ENCODE data around the gene CEP95. TPM values are rescaled to one million over a fixed set of nuclear protein-coding genes. Genes with fewer than 3 reads are reported as not detected.
A peak's percentile ranks its signal among the peaks of the same experiment; 100 is the strongest.

Gene CEP95
- total RNA-seq, 4 donors from 2014 or later, result 18.6 to 52.0 (median 33.2) TPM

DNA sequence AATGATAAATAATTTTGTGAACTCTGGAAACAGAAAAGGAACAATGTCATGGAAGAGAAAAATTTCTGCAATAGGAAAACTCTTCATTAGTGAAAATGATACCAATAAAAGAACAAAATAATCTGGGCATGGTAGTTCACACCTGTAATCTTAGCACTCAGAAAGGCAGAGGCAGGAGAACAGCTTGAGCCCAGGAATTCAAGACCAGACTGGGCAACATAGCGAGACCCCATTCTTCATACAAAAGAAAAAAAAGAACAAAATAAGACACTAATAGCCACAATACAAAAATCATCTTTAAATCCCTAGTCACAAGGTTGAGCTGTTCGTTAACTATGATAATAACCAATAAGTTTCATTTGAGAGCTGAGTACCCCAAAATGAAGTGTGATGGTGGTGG is 18.5 kb upstream of the CEP95 start:
- 95 to 100% methylated on average over 2 of the region's 2 CpGs for WGBS, 2 donors (ENCODE audit: low coverage in 1 of 2)
- peaks cover 0 to 6% (median 0%) of the 10 kb centered on the region in 3 donors for H3K4me1 ChIP-seq
- no peaks in the 10 kb centered on the region for H3K27me3 ChIP-seq
- ATAC-seq, result no peak
- no peak overlapping the region for H3K27ac ChIP-seq
- H3K4me3 ChIP-seq, result no peak overlapping the region
- TF ChIP-seq POLR2A (IDR thresholded peaks at IDR 0.05), result no peak
- TF ChIP-seq, protein P1, sequence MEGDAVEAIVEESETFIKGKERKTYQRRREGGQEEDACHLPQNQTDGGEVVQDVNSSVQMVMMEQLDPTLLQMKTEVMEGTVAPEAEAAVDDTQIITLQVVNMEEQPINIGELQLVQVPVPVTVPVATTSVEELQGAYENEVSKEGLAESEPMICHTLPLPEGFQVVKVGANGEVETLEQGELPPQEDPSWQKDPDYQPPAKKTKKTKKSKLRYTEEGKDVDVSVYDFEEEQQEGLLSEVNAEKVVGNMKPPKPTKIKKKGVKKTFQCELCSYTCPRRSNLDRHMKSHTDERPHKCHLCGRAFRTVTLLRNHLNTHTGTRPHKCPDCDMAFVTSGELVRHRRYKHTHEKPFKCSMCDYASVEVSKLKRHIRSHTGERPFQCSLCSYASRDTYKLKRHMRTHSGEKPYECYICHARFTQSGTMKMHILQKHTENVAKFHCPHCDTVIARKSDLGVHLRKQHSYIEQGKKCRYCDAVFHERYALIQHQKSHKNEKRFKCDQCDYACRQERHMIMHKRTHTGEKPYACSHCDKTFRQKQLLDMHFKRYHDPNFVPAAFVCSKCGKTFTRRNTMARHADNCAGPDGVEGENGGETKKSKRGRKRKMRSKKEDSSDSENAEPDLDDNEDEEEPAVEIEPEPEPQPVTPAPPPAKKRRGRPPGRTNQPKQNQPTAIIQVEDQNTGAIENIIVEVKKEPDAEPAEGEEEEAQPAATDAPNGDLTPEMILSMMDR (IDR thresholded peaks at IDR 0.05), result no peak
- no peak for TF ChIP-seq POLR2AphosphoS5 (IDR thresholded peaks at IDR 0.05)
- TF ChIP-seq EP300 (IDR thresholded peaks at IDR 0.05), result no peak
- H3K9me3 ChIP-seq, result no peaks in the 10 kb centered on the region
- peaks cover 2 to 82% of the 10 kb centered on the region in 2 donors for H3K36me3 ChIP-seq

DNA sequence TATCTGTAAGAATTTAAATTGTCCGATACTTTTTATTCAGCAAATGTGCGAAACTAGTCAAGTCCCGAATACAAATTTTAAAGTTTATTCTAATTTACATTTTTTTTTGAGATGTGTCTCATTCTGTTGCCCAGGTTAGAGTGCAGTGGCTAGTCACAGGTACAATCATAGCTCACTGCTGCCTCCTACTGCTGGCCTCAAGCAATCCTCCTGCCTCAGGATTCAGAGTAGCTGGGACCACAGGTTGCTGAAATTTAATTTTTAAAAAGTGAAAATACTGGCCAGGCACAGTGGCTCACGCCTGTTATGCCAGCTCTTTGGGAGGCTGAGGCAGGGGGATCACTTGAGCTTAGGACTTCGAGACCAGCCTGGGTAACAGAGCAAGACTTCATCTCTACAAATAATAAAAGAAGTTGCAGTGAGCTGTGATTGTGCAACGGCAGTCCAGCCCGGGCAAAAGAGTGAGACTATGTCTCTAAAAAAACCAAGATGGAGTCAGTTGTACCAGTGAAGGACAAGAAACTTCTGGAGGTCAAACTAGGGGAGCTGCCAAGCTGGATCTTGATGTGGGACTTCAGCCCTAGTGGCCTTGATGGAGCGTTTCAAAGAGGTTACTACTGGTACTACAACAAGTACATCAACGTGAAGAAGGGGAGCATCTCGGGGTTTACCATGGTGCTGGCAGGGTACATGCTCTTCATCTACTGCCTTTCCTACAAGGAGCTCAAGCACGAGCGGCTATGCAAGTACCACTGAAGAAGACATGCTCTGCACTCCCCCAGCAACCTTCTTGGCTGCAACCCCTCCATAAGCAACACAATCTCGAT is 15.5 kb upstream of the CEP95 start:
- WGBS, 2 donors (ENCODE audit: low coverage in 1 of 2), result 84 to 90% methylated on average over 7 to 9 of the region's 13 CpGs
- TF ChIP-seq, protein P1 (IDR thresholded peaks at IDR 0.05), result peak; percentile 21 to 48 (median 40)
- TF ChIP-seq EP300 (IDR thresholded peaks at IDR 0.05), result no peak
- H3K36me3 ChIP-seq, result peaks cover 2 to 56% of the 10 kb centered on the region in 2 donors

DNA sequence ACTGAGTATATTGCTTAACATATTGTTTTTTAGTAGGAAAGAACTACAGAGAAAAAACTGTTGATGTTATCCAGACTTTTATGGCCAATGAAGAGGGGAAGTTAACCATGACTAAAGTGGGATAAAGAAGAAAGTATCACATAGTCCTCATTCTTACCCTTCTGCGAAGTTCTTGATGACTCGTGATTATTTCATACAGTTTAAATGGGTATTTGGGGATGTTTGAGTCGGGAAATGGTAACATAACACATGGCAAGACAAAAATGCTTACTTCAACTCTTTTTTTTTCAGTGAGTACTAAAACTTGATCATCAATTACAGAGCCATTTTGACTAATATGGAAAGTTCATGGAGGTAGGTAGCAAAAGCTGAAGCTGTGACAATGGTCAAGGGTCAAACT is 14.8 kb upstream of the CEP95 start:
- Histone ChIP-seq H3K27ac (no peak overlapping the region), H3K36me3 (peaks cover 2 to 55% of the 10 kb centered on the region in 2 donors), H3K4me3 (no peak overlapping the region), H3K4me1 (peaks cover 0 to 37% (median 10%) of the 10 kb centered on the region in 3 donors), H3K27me3 (no peaks in the 10 kb centered on the region), H3K9me3 (no peaks in the 10 kb centered on the region)
- TF ChIP-seq, protein P1 (IDR thresholded peaks at IDR 0.05), result no peak
- no peak for TF ChIP-seq POLR2A (IDR thresholded peaks at IDR 0.05)
- no peak for TF ChIP-seq POLR2AphosphoS5 (IDR thresholded peaks at IDR 0.05)
- no peak for TF ChIP-seq EP300 (IDR thresholded peaks at IDR 0.05)
- WGBS, 2 donors (ENCODE audit: low coverage in 1 of 2), result 59 to 73% methylated on average over 3 of the region's 3 CpGs
- ATAC-seq, result no peak

More for the DNA sequence above, 15.5 kb upstream of the CEP95 start:
- H3K9me3 ChIP-seq, result no peaks in the 10 kb centered on the region
- H3K27ac ChIP-seq, result no peak overlapping the region
- H3K27me3 ChIP-seq, result no peaks in the 10 kb centered on the region
- ATAC-seq, result no peak
- H3K4me1 ChIP-seq, result peaks cover 0 to 35% (median 10%) of the 10 kb centered on the region in 3 donors
- H3K4me3 ChIP-seq, result no peak overlapping the region

DNA sequence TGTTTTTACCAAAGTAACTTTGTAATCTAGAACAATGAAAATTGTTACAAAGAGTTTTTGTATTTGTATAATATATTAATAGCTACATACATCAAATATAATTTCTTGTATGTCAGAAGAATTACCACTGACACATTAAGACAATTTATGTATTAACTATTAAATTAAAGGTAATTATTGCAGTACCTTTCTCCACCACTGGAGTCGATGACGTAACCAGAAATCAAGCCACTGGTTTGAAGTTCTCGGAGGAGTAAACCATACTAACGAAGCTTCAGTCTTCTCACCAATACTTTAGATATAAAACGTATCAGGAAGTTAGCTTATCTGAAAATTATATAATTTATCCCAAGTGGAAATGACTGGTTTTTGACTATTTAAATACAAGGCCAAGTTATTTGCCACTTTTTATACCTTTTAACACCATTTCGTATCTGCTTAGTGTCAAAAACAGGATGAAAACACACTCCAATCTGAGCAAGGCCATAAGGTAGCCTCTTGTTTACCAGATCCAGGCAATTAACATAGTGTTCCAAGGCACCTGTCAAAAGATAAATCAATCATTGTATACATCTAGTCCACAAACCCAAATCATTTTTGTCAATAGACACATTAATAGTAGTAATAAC is 14.2 kb upstream of the CEP95 start:
- Histone ChIP-seq H3K4me1 (peaks cover 3 to 43% (median 14%) of the 10 kb centered on the region in 3 donors), H3K27me3 (no peaks in the 10 kb centered on the region), H3K27ac (no peak overlapping the region), H3K4me3 (no peak overlapping the region), H3K36me3 (peaks cover 2 to 57% of the 10 kb centered on the region in 2 donors), H3K9me3 (no peaks in the 10 kb centered on the region)
- no peak for ATAC-seq
- 72 to 75% methylated on average over 6 of the region's 6 CpGs for WGBS, 2 donors (ENCODE audit: low coverage in 1 of 2)
- TF ChIP-seq, protein P1 (IDR thresholded peaks at IDR 0.05), result peak; percentile 43 to 60 (median 50)
- TF ChIP-seq EP300 (IDR thresholded peaks at IDR 0.05), result no peak
- TF ChIP-seq POLR2A (IDR thresholded peaks at IDR 0.05), result no peak
